Vagina (tissue), 2 donors: ENCODE measurements around the gene RNF217.

Source experiments
- CTCF ChIP-seq, 3 experiments: fragments of 450-650 bp in 2 of 3; fragments of 200-600 bp in 1 of 3; sonication (generic) in 1 of 3; IDR thresholded peaks; one replicate each; pipeline ENCODE4 v1.5.1; 2017 to 2019; ENCODE audit warnings: antibody characterized with exemption in 3 of 3, mild to moderate bottlenecking in 2 of 3, moderate library complexity in 2 of 3
- POLR2AphosphoS5 ChIP-seq, 2 donors: sonication (generic); formaldehyde crosslinking; IDR thresholded peaks; one replicate each; pipeline ENCODE4 v1.9.0; 2017; ENCODE audit warnings: antibody characterized with exemption in 2 of 2, mild to moderate bottlenecking in 2 of 2, low read depth in 1 of 2; ENCODE audit not compliant: insufficient read depth in 1 of 2

- TF ChIP-seq CTCF (IDR thresholded peaks at IDR 0.05) (no peak), POLR2AphosphoS5 (IDR thresholded peaks at IDR 0.05; ENCODE audit: insufficient read depth in 1 of 2, low read depth in 1 of 2) (no peak)
Observed at GRCh38 chr6:125082908-125083683, 120.9 kb downstream of the RNF217 start.
